Psoas muscle (tissue), 8 donors: ENCODE measurements around the gene FAM193A. TPM values are rescaled to one million over a fixed set of nuclear protein-coding genes. Genes with fewer than 3 reads are reported as not detected.

ENCODE experiments used
- ATAC-seq, 4 donors: fragments of 200-7000 bp; cut with Tn5 transposase; one replicate each; pipeline ENCODE4 v1.9.1; 2020; ENCODE audit warnings: moderate library complexity in 3 of 4, mild to moderate bottlenecking in 2 of 4
- DNase-seq, 2 donors: peaks; one replicate each; pipeline ENCODE4 v3.0.0-alpha.2; 2020
- H3K27ac ChIP-seq: fragments of 200-600 bp; one replicate; pipeline ENCODE4 v1.8.0; 2022
- H3K27me3 ChIP-seq, 3 donors: fragments of 200-600 bp in 1 of 3; one replicate each; pipeline versions ENCODE4 v1.6.1 to v1.8.0; 2013 to 2022; ENCODE audit warnings: low read length in 2 of 3, mild to moderate bottlenecking in 2 of 3, moderate library complexity in 1 of 3; ENCODE audit not compliant: insufficient read depth in 3 of 3
- H3K36me3 ChIP-seq, 2 donors: fragments of 200-600 bp in 1 of 2; one replicate each; pipeline versions ENCODE4 v1.6.1 to v1.8.0; 2013 to 2022; ENCODE audit warnings: low read depth in 1 of 2, mild to moderate bottlenecking in 1 of 2, moderate library complexity in 1 of 2; ENCODE audit not compliant: insufficient read depth in 1 of 2
- H3K4me1 ChIP-seq: fragments of 200-600 bp; one replicate; pipeline ENCODE4 v1.8.0; 2022
- H3K4me3 ChIP-seq: fragments of 200-600 bp; one replicate; pipeline ENCODE4 v1.8.0; 2022; ENCODE audit warnings: mild to moderate bottlenecking
- H3K9me3 ChIP-seq: fragments of 200-600 bp; one replicate; pipeline ENCODE4 v1.8.0; 2022
- CTCF ChIP-seq: fragments of 200-600 bp; IDR thresholded peaks from one replicate; pipeline ENCODE4 v1.8.0; 2022; ENCODE audit warnings: antibody characterized with exemption
- WGBS, 3 donors: extraction: QIAGEN DNeasy Blood & Tissue Kit; methylation state at CpG; one replicate each; pipeline versions ENCODE4 v1.1.6 to v1.1.7; 2013; 5-methylcytosine and 5-hydroxymethylcytosine counted together
- intact Hi-C, 2 donors: fragments of 100-400 bp; cut with DNase I; formaldehyde crosslinking; loops; one replicate each; pipeline versions ENCODE4 v1.11.0 to v1.14.2; 2022
- polyA plus RNA-seq, 3 donors: library from polyadenylated mRNA; stranded (reverse); fragments of 200-250 nt; gene quantifications; one replicate each; pipeline ENCODE4 v1.2.3, GENCODE V29; 2013
- total RNA-seq, 4 donors: library from RNA; stranded (reverse); fragmentation: NEBNext Ultra II Directional in 2 of 4; extraction: Animal tissue kit (Norgen Biotek cat#: 25700) in 2 of 4; gene quantifications; one replicate each; pipeline versions ENCODE4 v1.2.1 to v1.2.4, GENCODE V29; 2021 to 2023
- donor health status: healthy with polysubstance abuse.
- donor health status: DM: no; HTN: no; CAD: no; lungs with moderate emphysema.
- donor health status: Bipolar disorder and iron deficiency.
- donor health status: healthy.
- donor health status: DM: yes; HTN: yes; CAD: no.
- donor health status: DM: no; HTN: no; CAD: no.
- donor health status: DM: no; HTN: no; CAD: no.
- donor health status: DM: yes; HTN: yes; CAD: no.

The FAM193A gene
- total and polyA plus RNA-seq, 7 donors = 7.5 to 20.0 (median 14.6) TPM

DNA sequence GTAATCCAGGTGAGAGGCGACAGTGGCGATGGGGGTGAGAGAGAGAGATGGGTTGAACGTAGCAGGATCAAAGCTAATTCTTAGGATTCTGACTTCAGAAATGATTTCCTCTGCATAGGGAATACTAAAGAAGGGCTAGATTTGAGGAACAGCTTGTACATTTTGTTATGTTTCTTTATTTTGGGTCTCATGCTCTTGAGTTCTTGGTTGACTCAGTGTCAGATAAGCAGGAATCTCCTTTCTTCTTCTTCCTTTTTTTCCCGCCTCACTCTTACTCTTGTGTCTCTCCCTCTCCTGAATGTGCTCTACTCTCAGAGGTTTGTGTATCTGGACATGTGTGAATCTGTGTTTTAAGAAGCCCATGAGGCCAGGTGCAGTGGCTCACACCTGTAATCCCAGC lies 36.4 kb downstream of the FAM193A start:
- intact Hi-C loops = no loop called here
- WGBS, 3 donors = 90 to 97% (median 94%) methylated on average over 4 of the region's 4 CpGs
- ATAC-seq = no peak
- Histone ChIP-seq H3K27me3 (no peaks in the 10 kb centered on the region), H3K4me3 (no peak overlapping the region), H3K27ac (no peak overlapping the region), H3K4me1 (peaks cover 19% of the 10 kb centered on the region), H3K36me3 (peaks cover 0 to 5% of the 10 kb centered on the region in 2 donors), H3K9me3 (no peaks in the 10 kb centered on the region)
- DNase-seq = no peak
- no peak for TF ChIP-seq CTCF

- 87 to 90% (median 87%) methylated on average over 7 of the region's 7 CpGs for WGBS, 3 donors
- Histone ChIP-seq H3K36me3 (peaks cover 0 to 1% of the 10 kb centered on the region in 2 donors), H3K27me3 (no peaks in the 10 kb centered on the region), H3K9me3 (no peaks in the 10 kb centered on the region), H3K4me1 (peaks cover 19% of the 10 kb centered on the region), H3K27ac (no peak overlapping the region), H3K4me3 (no peak overlapping the region)
- DNase-seq (no peak), ATAC-seq (no peak)
- intact Hi-C loops = no loop called here
- no peak for TF ChIP-seq CTCF
Observed at GRCh38 chr4:2574009-2574408, 37.6 kb downstream of the FAM193A start.

- 73 to 88% (median 82%) methylated on average over 9 of the region's 9 CpGs for WGBS, 3 donors
Observed at GRCh38 chr4:2574863-2575262, 38.4 kb downstream of the FAM193A start.

GRCh38 chr4:2576290-2576689 lies 39.8 kb downstream of the FAM193A start:
- Histone ChIP-seq H3K36me3 (no peaks in the 10 kb centered on the region), H3K9me3 (no peaks in the 10 kb centered on the region), H3K4me1 (peaks cover 6% of the 10 kb centered on the region), H3K27ac (no peak overlapping the region), H3K27me3 (no peaks in the 10 kb centered on the region), H3K4me3 (no peak overlapping the region)
- ATAC-seq (no peak), DNase-seq (no peak)
- intact Hi-C loops = no loop called here
- TF ChIP-seq CTCF = no peak
- 97% methylated on average over 4 of the region's 4 CpGs for WGBS, 3 donors

More at GRCh38 chr4:2574863-2575262, 38.4 kb downstream of the FAM193A start:
- H3K36me3 ChIP-seq = no peaks in the 10 kb centered on the region
- intact Hi-C loops = no loop called here
- TF ChIP-seq CTCF = no peak
- no peak overlapping the region for H3K27ac ChIP-seq
- H3K27me3 ChIP-seq = no peaks in the 10 kb centered on the region
- H3K9me3 ChIP-seq = no peaks in the 10 kb centered on the region
- DNase-seq = no peak
- ATAC-seq = peak in 2 of 4 donors; percentile 18 to 31
- H3K4me1 ChIP-seq = peaks cover 18% of the 10 kb centered on the region
- no peak overlapping the region for H3K4me3 ChIP-seq

- H3K36me3 ChIP-seq = no peaks in the 10 kb centered on the region
- DNase-seq (no peak), ATAC-seq (no peak)
- no peak overlapping the region for H3K4me3 ChIP-seq
- no peak overlapping the region for H3K27ac ChIP-seq
- H3K9me3 ChIP-seq = no peaks in the 10 kb centered on the region
- H3K4me1 ChIP-seq = peaks cover 8% of the 10 kb centered on the region
- no peaks in the 10 kb centered on the region for H3K27me3 ChIP-seq
- intact Hi-C loops = no loop called here
- no peak for TF ChIP-seq CTCF
- WGBS, 3 donors = 91 to 94% (median 93%) methylated on average over 4 of the region's 4 CpGs
Observed at GRCh38 chr4:2578106-2578505, 41.7 kb downstream of the FAM193A start.
